Keratinocyte (primary cell): ENCODE measurements around the gene ERC2. TPM values are rescaled to one million over a fixed set of nuclear protein-coding genes. Genes with fewer than 3 reads are reported as not detected.

ENCODE experiments used
- DNase-seq: peaks from one replicate; pipeline ENCODE4 v3.0.0-alpha.2; 2011; ENCODE audit warnings: low read depth, missing footprints, low spot score
- FAIRE-seq: peaks from 2 replicates; lab custom pipeline; 2011; peaks lifted over from hg19 to GRCh38; lab: Jason Lieb, UNC
- H2AFZ ChIP-seq: 2 replicates; pipeline ENCODE4 v1.6.0; 2012; ENCODE audit warnings: low read length, control low read depth, inconsistent platforms; ENCODE audit not compliant: control insufficient read depth
- H3K27ac ChIP-seq: 2 replicates; pipeline ENCODE4 v1.5.1; 2011; ENCODE audit warnings: low read length; ENCODE audit not compliant: control insufficient read depth, insufficient read depth
- H3K27me3 ChIP-seq: 3 replicates; pipeline ENCODE4 v1.6.0; 2011; ENCODE audit warnings: low read length; ENCODE audit not compliant: control insufficient read depth, insufficient read depth; ENCODE audit errors: extremely low read depth
- H3K36me3 ChIP-seq, 2 experiments: 2 replicates in 1 of 2; 3 replicates in 1 of 2; pipeline ENCODE4 v1.5.1; 2011; ENCODE audit warnings: low read length in 2 of 2, mild to moderate bottlenecking in 1 of 2; ENCODE audit not compliant: control insufficient read depth in 2 of 2, insufficient read depth in 2 of 2; ENCODE audit errors: extremely low read depth in 1 of 2
- H3K4me1 ChIP-seq: 3 replicates; pipeline ENCODE4 v1.5.1; 2011; ENCODE audit warnings: low read length; ENCODE audit not compliant: control insufficient read depth, insufficient read depth; ENCODE audit errors: extremely low read depth
- H3K4me2 ChIP-seq: 3 replicates; pipeline ENCODE4 v1.6.0; 2011; ENCODE audit warnings: low read depth, low read length; ENCODE audit not compliant: control insufficient read depth, insufficient read depth; ENCODE audit errors: extremely low read depth
- H3K4me3 ChIP-seq, 3 experiments: fragments of 200-600 bp in 1 of 3; sonication (generic) in 1 of 3; 2 replicates in 2 of 3; 3 replicates in 1 of 3; pipeline ENCODE4 v1.5.1; 2011 to 2016; ENCODE audit warnings: low read length in 3 of 3, mild to moderate bottlenecking in 3 of 3, control low read depth in 2 of 3, inconsistent platforms in 1 of 3, low read depth in 1 of 3, mixed read lengths in 1 of 3, mixed run types in 1 of 3, moderate library complexity in 1 of 3; ENCODE audit not compliant: control insufficient read depth in 2 of 3, insufficient read depth in 2 of 3; ENCODE audit errors: extremely low read depth in 1 of 3
- H3K79me2 ChIP-seq: 2 replicates; pipeline ENCODE4 v1.6.0; 2012; ENCODE audit warnings: low read length; ENCODE audit not compliant: control insufficient read depth, insufficient read depth
- H3K9ac ChIP-seq: 3 replicates; pipeline ENCODE4 v1.6.0; 2011; ENCODE audit warnings: low read length; ENCODE audit not compliant: control insufficient read depth, insufficient read depth; ENCODE audit errors: extremely low read depth
- H3K9me1 ChIP-seq: 3 replicates; pipeline ENCODE4 v1.6.0; 2011; ENCODE audit warnings: low read length; ENCODE audit not compliant: control insufficient read depth, insufficient read depth; ENCODE audit errors: extremely low read depth
- H3K9me3 ChIP-seq: 2 replicates; pipeline ENCODE4 v1.5.1; 2012; ENCODE audit warnings: low read depth, low read length; ENCODE audit not compliant: control insufficient read depth
- H4K20me1 ChIP-seq: 3 replicates; pipeline ENCODE4 v1.6.0; 2011; ENCODE audit warnings: low read length; ENCODE audit not compliant: control insufficient read depth, insufficient read depth; ENCODE audit errors: extremely low read depth
- EZH2 ChIP-seq: IDR thresholded peaks from one replicate; pipeline ENCODE4 v1.6.1; 2012; ENCODE audit warnings: inconsistent platforms, mild to moderate bottlenecking, low read length, moderate library complexity
- dilution Hi-C: fragments of 300-500 bp; cut with MboI; formaldehyde crosslinking; loops from one replicate; pipeline ENCODE4 v1.7.0; 2020; ENCODE audit warnings: low sequenced_read_pairs; ENCODE audit not compliant: extremely low pct_ligation_motif_present
- polyA plus RNA-seq, 5 experiments: library from polyadenylated mRNA; depleted of rRNA in 3 of 5; stranded (reverse) in 3 of 5; stranded (forward) in 1 of 5; unstranded in 1 of 5; fragments of >200 nt; gene quantifications; 1 replicate in 1 of 5; 2 replicates in 3 of 5; 3 replicates in 1 of 5; pipeline versions ENCODE4 v1.2.1 to v1.2.3, GENCODE V29; 2011 to 2012; ENCODE audit warnings: missing spikeins in 2 of 5, low read depth in 1 of 5, low replicate concordance in 1 of 5
- TF ChIP-seq, protein P1 (sequence below), 3 experiments: IDR thresholded peaks in 1 of 3; conservative IDR thresholded peaks in 1 of 3; optimal IDR thresholded peaks in 1 of 3; 2 replicates in 2 of 3; 3 replicates in 1 of 3; pipeline versions ENCODE3 to v1.5.1; 2011; ENCODE audit warnings: low read length in 3 of 3, mild to moderate bottlenecking in 3 of 3, moderate library complexity in 2 of 3, control low read depth in 1 of 3, inconsistent platforms in 1 of 3; ENCODE audit not compliant: insufficient read depth in 2 of 3; ENCODE audit errors: extremely low read depth in 1 of 3

The ERC2 gene
- polyA plus RNA-seq, 1 donor (not counting 4 experiments of a cell fraction or from before 2014, with no cell fraction given): 0.08 TPM

DNA sequence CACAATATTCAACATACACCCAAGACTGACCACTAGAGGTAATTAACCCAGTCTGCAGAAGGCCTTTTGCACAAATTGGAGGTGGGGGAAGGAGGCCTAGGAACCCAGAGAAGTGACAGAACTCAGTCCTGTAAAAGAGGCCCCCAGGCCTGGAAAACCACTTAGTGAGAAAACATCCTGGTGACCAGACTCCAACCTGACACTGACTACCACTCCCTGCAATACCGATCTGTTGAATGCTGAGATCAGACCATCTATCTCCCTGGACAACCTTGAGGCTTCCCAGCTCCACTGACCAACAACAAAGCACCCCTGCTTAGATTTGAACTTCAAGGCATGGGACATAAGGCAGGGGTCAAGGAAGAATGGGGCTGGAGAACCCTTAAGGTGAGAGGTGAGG, 719.2 kb downstream of the ERC2 start:
- TF ChIP-seq, protein P1, sequence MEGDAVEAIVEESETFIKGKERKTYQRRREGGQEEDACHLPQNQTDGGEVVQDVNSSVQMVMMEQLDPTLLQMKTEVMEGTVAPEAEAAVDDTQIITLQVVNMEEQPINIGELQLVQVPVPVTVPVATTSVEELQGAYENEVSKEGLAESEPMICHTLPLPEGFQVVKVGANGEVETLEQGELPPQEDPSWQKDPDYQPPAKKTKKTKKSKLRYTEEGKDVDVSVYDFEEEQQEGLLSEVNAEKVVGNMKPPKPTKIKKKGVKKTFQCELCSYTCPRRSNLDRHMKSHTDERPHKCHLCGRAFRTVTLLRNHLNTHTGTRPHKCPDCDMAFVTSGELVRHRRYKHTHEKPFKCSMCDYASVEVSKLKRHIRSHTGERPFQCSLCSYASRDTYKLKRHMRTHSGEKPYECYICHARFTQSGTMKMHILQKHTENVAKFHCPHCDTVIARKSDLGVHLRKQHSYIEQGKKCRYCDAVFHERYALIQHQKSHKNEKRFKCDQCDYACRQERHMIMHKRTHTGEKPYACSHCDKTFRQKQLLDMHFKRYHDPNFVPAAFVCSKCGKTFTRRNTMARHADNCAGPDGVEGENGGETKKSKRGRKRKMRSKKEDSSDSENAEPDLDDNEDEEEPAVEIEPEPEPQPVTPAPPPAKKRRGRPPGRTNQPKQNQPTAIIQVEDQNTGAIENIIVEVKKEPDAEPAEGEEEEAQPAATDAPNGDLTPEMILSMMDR (optimal IDR thresholded peaks at IDR 0.05 in 1 of 3, IDR thresholded peaks at IDR 0.05 in 1 of 3, conservative IDR thresholded peaks at IDR 0.05 in 1 of 3; ENCODE audit: extremely low read depth in 1 of 3, insufficient read depth in 2 of 3, low read length in 3 of 3): no peak
- TF ChIP-seq EZH2: no peak

GRCh38 chr3:55746808-55747413, 721.4 kb downstream of the ERC2 start:
- FAIRE-seq (peak; percentile 59), DNase-seq (no peak)
- Histone ChIP-seq H3K9ac (no peak overlapping the region), H3K4me1 (peaks cover 8% of the 10 kb centered on the region), H3K9me3 (no peaks in the 10 kb centered on the region), H3K27ac (no peak overlapping the region), H3K4me3 (no peak overlapping the region), H2AFZ (no peak overlapping the region), H3K79me2 (no peaks in the 10 kb centered on the region), H3K4me2 (no peak overlapping the region), H3K9me1 (no peaks in the 10 kb centered on the region), H3K36me3 (no peaks in the 10 kb centered on the region), H3K27me3 (no peaks in the 10 kb centered on the region), H4K20me1 (no peaks in the 10 kb centered on the region)
- dilution Hi-C loops: loop anchor here (25.0 kb wide), 1 partner anchor 260 kb away; the partner anchor contains the start of gene WNT5A
- TF ChIP-seq, protein P1 (optimal IDR thresholded peaks at IDR 0.05 in 1 of 3, IDR thresholded peaks at IDR 0.05 in 1 of 3, conservative IDR thresholded peaks at IDR 0.05 in 1 of 3; ENCODE audit: extremely low read depth in 1 of 3, insufficient read depth in 2 of 3, low read length in 3 of 3): peak in 2 of 3 experiments; percentile 14 to 19
- no peak for TF ChIP-seq EZH2

More for the DNA sequence above, 719.2 kb downstream of the ERC2 start:
- H3K36me3 ChIP-seq: no peaks in the 10 kb centered on the region
- no peaks in the 10 kb centered on the region for H3K9me1 ChIP-seq
- no peaks in the 10 kb centered on the region for H4K20me1 ChIP-seq
- peaks cover 8% of the 10 kb centered on the region for H3K4me1 ChIP-seq
- no peak overlapping the region for H2AFZ ChIP-seq
- DNase-seq: no peak
- FAIRE-seq: no peak
- H3K27me3 ChIP-seq: no peaks in the 10 kb centered on the region
- no peaks in the 10 kb centered on the region for H3K9me3 ChIP-seq
- dilution Hi-C loops: loop anchor here (25.0 kb wide), 1 partner anchor 262 kb away; the partner anchor contains the start of gene WNT5A
- H3K27ac ChIP-seq: no peak overlapping the region
- no peaks in the 10 kb centered on the region for H3K79me2 ChIP-seq
- no peak overlapping the region for H3K4me2 ChIP-seq
- no peak overlapping the region for H3K9ac ChIP-seq
- no peak overlapping the region for H3K4me3 ChIP-seq
